GM23338 (cell line): Measurements from ENCODE around the gene CETP. TPM values are rescaled to one million over a fixed set of nuclear protein-coding genes. Genes with fewer than 3 reads are reported as not detected.

Experiments used
- ATAC-seq: fragments of 200-7000 bp; cut with Tn5 transposase; 3 replicates; pipeline ENCODE4 v1.9.1; 2020
- DNase-seq: peaks from one replicate; pipeline ENCODE4 v3.0.0-alpha.2; 2015; ENCODE audit warnings: low spot score
- H2AFZ ChIP-seq: fragments of 200-600 bp; sonication (generic); 2 replicates; pipeline ENCODE4 v1.8.0; 2016; ENCODE audit warnings: antibody characterized with exemption, mild to moderate bottlenecking, moderate library complexity
- H3F3A ChIP-seq: fragments of 200-600 bp; sonication (generic); replicated peaks from 2 replicates; pipeline ENCODE4 v1.8.0; 2017; ENCODE audit warnings: antibody characterized with exemption, mixed run types, low read depth
- H3K27ac ChIP-seq: fragments of 200-600 bp; sonication (generic); 2 replicates; pipeline ENCODE4 v1.6.1; 2016; ENCODE audit warnings: low read depth
- H3K27me3 ChIP-seq: fragments of 200-600 bp; sonication (generic); 2 replicates; pipeline ENCODE4 v1.8.0; 2016; ENCODE audit warnings: mild to moderate bottlenecking, mixed run types, moderate library complexity; ENCODE audit not compliant: insufficient read depth
- H3K36me3 ChIP-seq: fragments of 200-600 bp; sonication (generic); 2 replicates; pipeline ENCODE4 v1.8.0; 2016; ENCODE audit warnings: mild to moderate bottlenecking; ENCODE audit not compliant: insufficient read depth
- H3K4me1 ChIP-seq: fragments of 200-600 bp; sonication (generic); 2 replicates; pipeline ENCODE4 v1.8.0; 2016; ENCODE audit warnings: mild to moderate bottlenecking, moderate library complexity; ENCODE audit not compliant: insufficient read depth
- H3K4me2 ChIP-seq: fragments of 200-600 bp; sonication (generic); 2 replicates; pipeline ENCODE4 v1.7.1; 2017; ENCODE audit warnings: mixed run types
- H3K4me3 ChIP-seq: fragments of 200-600 bp; sonication (generic); 2 replicates; pipeline ENCODE4 v1.6.1; 2016; ENCODE audit warnings: mixed run types
- H3K79me2 ChIP-seq: fragments of 200-600 bp; sonication (generic); replicated peaks from 2 replicates; pipeline ENCODE4 v1.8.0; 2017; ENCODE audit warnings: mild to moderate bottlenecking; ENCODE audit not compliant: insufficient read depth
- H3K9me2 ChIP-seq: fragments of 200-600 bp; sonication (generic); 2 replicates; pipeline ENCODE4 v1.8.0; 2017; ENCODE audit not compliant: insufficient read depth
- H4K20me1 ChIP-seq: fragments of 200-600 bp; sonication (generic); replicated peaks from 2 replicates; pipeline ENCODE4 v1.8.0; 2017; ENCODE audit warnings: mild to moderate bottlenecking; ENCODE audit not compliant: insufficient read depth
- H3K27ac Mint-ChIP-seq: 2 replicates; pipeline ENCODE4 v1.8.0; 2020; ENCODE audit warnings: inconsistent platforms, mild to moderate bottlenecking, moderate library complexity, mixed read lengths
- H3K27me3 Mint-ChIP-seq: 3 replicates; pipeline ENCODE4 v1.8.0; 2022; ENCODE audit warnings: low read depth, mild to moderate bottlenecking, moderate library complexity, mixed read lengths, inconsistent platforms; ENCODE audit not compliant: insufficient read depth, poor library complexity
- H3K36me3 Mint-ChIP-seq: 3 replicates; pipeline ENCODE4 v1.8.0; 2021; ENCODE audit warnings: low read depth, mild to moderate bottlenecking, inconsistent platforms, moderate library complexity, mixed read lengths
- H3K4me1 Mint-ChIP-seq: 3 replicates; pipeline ENCODE4 v1.8.0; 2020; ENCODE audit warnings: mild to moderate bottlenecking, inconsistent platforms, mixed read lengths
- H3K4me3 Mint-ChIP-seq: 3 replicates; pipeline ENCODE4 v1.8.0; 2021; ENCODE audit warnings: moderate library complexity, mild to moderate bottlenecking, inconsistent platforms, mixed read lengths
- H3K9me3 Mint-ChIP-seq: 3 replicates; pipeline ENCODE4 v1.8.0; 2020; ENCODE audit warnings: moderate library complexity, mild to moderate bottlenecking, inconsistent platforms, mixed read lengths
- EZH2 ChIP-seq: fragments of 200-600 bp; sonication (generic); IDR thresholded peaks from one replicate; pipeline ENCODE4 v1.8.0; 2017; ENCODE audit warnings: antibody characterized with exemption, mild to moderate bottlenecking, low read depth; ENCODE audit not compliant: unreplicated experiment
- EZH2phosphoT487 ChIP-seq: fragments of 200-600 bp; sonication (generic); IDR thresholded peaks from one replicate; pipeline ENCODE4 v1.8.1; 2018; ENCODE audit warnings: antibody characterized with exemption; ENCODE audit not compliant: unreplicated experiment
- JUNB ChIP-seq: IDR thresholded peaks from one replicate; pipeline ENCODE4 v1.6.1; 2016; ENCODE audit warnings: antibody characterized with exemption; ENCODE audit not compliant: unreplicated experiment
- POLR2AphosphoS5 ChIP-seq: IDR thresholded peaks from 2 replicates; pipeline ENCODE4 v1.6.1; 2016; ENCODE audit warnings: antibody characterized with exemption, low read depth
- STAT1 ChIP-seq: IDR thresholded peaks from one replicate; pipeline ENCODE4 v1.6.1; 2016; ENCODE audit warnings: antibody characterized with exemption; ENCODE audit not compliant: unreplicated experiment
- ZNF114 ChIP-seq: fragments of 250-450 bp; sonication (Bioruptor Pico); IDR thresholded peaks from 2 replicates; pipeline ENCODE4 v1.5.0; 2020; ENCODE audit warnings: mild to moderate bottlenecking, moderate library complexity
- polyA plus RNA-seq: library from polyadenylated mRNA; unstranded; fragments of >200 nt; fragmentation: Nextera tagmentation; extraction: Ambion mirVana; gene quantifications from 2 replicates; pipeline ENCODE4 v1.2.1, GENCODE V29; 2016
- total RNA-seq: library from RNA; depleted of rRNA; stranded (reverse); fragments of >200 nt; shearing (Covaris generic); gene quantifications from 2 replicates; pipeline ENCODE4 v1.2.3, GENCODE V29; 2014
- TF ChIP-seq, protein P1 (sequence below): IDR thresholded peaks from 2 replicates; pipeline ENCODE4 v1.6.1; 2016; ENCODE audit warnings: antibody characterized with exemption
- TF ChIP-seq, protein P2 (sequence below), 2 experiments: fragments of 200-600 bp in 1 of 2; sonication (generic) in 1 of 2; conservative IDR thresholded peaks; 2 replicates each; pipeline versions ENCODE4 v1.5.1 to v1.6.1; 2016 to 2017; ENCODE audit warnings: antibody characterized with exemption in 2 of 2, low read depth in 2 of 2, mild to moderate bottlenecking in 2 of 2, moderate library complexity in 1 of 2
- TF ChIP-seq, protein P3 (sequence below): fragments of 250-450 bp; sonication (Bioruptor Pico); IDR thresholded peaks from 2 replicates; pipeline ENCODE4 v1.5.0; 2020; ENCODE audit warnings: mild to moderate bottlenecking, moderate library complexity

CETP gene
- total and polyA plus RNA-seq, 2 experiments from 2014 or later: not detected

DNA sequence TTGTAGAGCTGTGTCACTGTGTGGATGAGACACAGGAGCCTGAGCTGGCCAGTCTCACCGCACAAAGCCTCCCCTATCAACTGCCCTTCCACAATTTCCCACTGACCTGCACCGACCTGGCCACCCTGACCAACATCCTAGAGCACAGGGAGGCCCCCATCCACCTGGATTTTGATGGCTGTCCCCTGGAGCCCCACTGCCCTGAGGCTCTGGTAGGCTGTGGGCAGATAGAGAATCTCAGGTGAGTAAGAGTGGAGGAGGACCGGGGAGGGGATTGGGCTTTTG, 65.0 kb downstream of the CETP start:
- no peak overlapping the region for H3K4me3 Mint-ChIP-seq
- H3K4me1 Mint-ChIP-seq: peaks cover 3% of the 10 kb centered on the region; the same call in 2 of the 3 replicates
- Histone ChIP-seq H3K9me2 (no peaks in the 10 kb centered on the region), H3K27ac (no peak overlapping the region), H3K4me3 (no peak overlapping the region), H3K4me2 (no peak overlapping the region), H3K79me2 (no peaks in the 10 kb centered on the region), H3F3A (no peaks in the 10 kb centered on the region), H4K20me1 (no peaks in the 10 kb centered on the region), H2AFZ (no peak overlapping the region), H3K4me1 (0 out of 2 replicates have a peak, but pooled peaks cover 2% of the 10 kb centered on the region), H3K27me3 (no peaks in the 10 kb centered on the region), H3K36me3 (no peaks in the 10 kb centered on the region)
- no peak overlapping the region for H3K27ac Mint-ChIP-seq
- H3K36me3 Mint-ChIP-seq: no peaks in the 10 kb centered on the region
- DNase-seq (no peak), ATAC-seq (no peak)
- TF ChIP-seq ZNF114 (no peak), STAT1 (no peak), EZH2phosphoT487 (no peak), EZH2 (no peak), POLR2AphosphoS5 (no peak)
- TF ChIP-seq, protein P1, sequence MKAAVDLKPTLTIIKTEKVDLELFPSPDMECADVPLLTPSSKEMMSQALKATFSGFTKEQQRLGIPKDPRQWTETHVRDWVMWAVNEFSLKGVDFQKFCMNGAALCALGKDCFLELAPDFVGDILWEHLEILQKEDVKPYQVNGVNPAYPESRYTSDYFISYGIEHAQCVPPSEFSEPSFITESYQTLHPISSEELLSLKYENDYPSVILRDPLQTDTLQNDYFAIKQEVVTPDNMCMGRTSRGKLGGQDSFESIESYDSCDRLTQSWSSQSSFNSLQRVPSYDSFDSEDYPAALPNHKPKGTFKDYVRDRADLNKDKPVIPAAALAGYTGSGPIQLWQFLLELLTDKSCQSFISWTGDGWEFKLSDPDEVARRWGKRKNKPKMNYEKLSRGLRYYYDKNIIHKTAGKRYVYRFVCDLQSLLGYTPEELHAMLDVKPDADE: no peak
- H3K9me3 Mint-ChIP-seq: no peaks in the 10 kb centered on the region
- peaks cover 6% of the 10 kb centered on the region for H3K27me3 Mint-ChIP-seq

DNA sequence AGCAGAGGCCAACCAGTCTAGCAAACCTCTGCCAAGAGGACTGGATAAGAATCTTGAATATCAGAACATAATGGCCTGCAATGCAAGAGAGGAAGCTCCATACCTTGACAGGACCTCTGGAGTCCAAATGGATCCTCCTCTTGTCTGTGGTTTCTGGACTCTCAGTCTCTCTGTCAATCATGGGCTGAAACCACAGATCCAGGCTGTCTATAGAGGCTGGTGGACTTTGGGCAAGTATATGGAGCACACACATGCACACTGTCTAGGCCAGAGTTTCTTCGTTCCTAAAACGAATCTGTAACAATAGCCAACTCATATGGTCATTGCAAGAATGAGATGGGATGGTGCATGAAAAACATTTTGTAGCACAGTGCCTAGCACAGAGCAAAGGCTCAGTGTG, 65.3 kb downstream of the CETP start:
- no peak for ATAC-seq

DNA sequence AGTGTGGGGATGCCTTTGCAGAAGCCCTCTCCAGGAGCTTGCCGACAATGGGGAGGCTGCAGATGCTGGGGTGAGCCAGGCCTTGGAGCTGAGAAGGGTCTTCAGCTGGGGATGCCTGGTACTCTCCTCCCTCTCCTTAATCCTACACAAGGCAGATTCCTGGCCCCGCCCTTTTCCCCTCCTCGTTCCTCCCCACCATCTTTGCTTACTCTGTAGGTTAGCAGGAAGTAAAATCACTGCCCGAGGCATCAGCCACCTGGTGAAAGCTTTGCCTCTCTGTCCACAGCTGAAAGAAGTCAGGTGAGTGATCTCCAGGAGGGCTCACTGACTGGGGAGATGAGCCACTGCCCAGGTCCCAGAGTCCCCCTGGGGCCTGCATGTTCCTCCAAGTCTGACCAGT, 66.3 kb downstream of the CETP start:
- Mint-ChIP-seq H3K4me3 (no peak overlapping the region), H3K4me1 (no peaks in the 10 kb centered on the region), H3K9me3 (no peaks in the 10 kb centered on the region), H3K27ac (no peak overlapping the region), H3K36me3 (no peaks in the 10 kb centered on the region), H3K27me3 (peaks cover 4% of the 10 kb centered on the region)
- 0 out of 2 replicates have a peak, but pooled peaks cover 2% of the 10 kb centered on the region for H3K4me1 ChIP-seq
- no peaks in the 10 kb centered on the region for H3K36me3 ChIP-seq
- no peaks in the 10 kb centered on the region for H4K20me1 ChIP-seq
- no peak overlapping the region for H3K4me3 ChIP-seq
- H3K27me3 ChIP-seq: no peaks in the 10 kb centered on the region
- no peak overlapping the region for H3K27ac ChIP-seq
- H3K4me2 ChIP-seq: no peak overlapping the region
- no peaks in the 10 kb centered on the region for H3K9me2 ChIP-seq
- peak; percentile 43 for DNase-seq
- H3K79me2 ChIP-seq: no peaks in the 10 kb centered on the region
- H2AFZ ChIP-seq: peak overlapping the region; percentile 52
- no peaks in the 10 kb centered on the region for H3F3A ChIP-seq
- peak; percentile 63 for ATAC-seq
- TF ChIP-seq, protein P2, sequence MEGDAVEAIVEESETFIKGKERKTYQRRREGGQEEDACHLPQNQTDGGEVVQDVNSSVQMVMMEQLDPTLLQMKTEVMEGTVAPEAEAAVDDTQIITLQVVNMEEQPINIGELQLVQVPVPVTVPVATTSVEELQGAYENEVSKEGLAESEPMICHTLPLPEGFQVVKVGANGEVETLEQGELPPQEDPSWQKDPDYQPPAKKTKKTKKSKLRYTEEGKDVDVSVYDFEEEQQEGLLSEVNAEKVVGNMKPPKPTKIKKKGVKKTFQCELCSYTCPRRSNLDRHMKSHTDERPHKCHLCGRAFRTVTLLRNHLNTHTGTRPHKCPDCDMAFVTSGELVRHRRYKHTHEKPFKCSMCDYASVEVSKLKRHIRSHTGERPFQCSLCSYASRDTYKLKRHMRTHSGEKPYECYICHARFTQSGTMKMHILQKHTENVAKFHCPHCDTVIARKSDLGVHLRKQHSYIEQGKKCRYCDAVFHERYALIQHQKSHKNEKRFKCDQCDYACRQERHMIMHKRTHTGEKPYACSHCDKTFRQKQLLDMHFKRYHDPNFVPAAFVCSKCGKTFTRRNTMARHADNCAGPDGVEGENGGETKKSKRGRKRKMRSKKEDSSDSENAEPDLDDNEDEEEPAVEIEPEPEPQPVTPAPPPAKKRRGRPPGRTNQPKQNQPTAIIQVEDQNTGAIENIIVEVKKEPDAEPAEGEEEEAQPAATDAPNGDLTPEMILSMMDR (conservative IDR thresholded peaks at IDR 0.05; ENCODE audit: low read depth in 2 of 2): no peak
- TF ChIP-seq EZH2 (no peak), JUNB (no peak)
- TF ChIP-seq, protein P3, sequence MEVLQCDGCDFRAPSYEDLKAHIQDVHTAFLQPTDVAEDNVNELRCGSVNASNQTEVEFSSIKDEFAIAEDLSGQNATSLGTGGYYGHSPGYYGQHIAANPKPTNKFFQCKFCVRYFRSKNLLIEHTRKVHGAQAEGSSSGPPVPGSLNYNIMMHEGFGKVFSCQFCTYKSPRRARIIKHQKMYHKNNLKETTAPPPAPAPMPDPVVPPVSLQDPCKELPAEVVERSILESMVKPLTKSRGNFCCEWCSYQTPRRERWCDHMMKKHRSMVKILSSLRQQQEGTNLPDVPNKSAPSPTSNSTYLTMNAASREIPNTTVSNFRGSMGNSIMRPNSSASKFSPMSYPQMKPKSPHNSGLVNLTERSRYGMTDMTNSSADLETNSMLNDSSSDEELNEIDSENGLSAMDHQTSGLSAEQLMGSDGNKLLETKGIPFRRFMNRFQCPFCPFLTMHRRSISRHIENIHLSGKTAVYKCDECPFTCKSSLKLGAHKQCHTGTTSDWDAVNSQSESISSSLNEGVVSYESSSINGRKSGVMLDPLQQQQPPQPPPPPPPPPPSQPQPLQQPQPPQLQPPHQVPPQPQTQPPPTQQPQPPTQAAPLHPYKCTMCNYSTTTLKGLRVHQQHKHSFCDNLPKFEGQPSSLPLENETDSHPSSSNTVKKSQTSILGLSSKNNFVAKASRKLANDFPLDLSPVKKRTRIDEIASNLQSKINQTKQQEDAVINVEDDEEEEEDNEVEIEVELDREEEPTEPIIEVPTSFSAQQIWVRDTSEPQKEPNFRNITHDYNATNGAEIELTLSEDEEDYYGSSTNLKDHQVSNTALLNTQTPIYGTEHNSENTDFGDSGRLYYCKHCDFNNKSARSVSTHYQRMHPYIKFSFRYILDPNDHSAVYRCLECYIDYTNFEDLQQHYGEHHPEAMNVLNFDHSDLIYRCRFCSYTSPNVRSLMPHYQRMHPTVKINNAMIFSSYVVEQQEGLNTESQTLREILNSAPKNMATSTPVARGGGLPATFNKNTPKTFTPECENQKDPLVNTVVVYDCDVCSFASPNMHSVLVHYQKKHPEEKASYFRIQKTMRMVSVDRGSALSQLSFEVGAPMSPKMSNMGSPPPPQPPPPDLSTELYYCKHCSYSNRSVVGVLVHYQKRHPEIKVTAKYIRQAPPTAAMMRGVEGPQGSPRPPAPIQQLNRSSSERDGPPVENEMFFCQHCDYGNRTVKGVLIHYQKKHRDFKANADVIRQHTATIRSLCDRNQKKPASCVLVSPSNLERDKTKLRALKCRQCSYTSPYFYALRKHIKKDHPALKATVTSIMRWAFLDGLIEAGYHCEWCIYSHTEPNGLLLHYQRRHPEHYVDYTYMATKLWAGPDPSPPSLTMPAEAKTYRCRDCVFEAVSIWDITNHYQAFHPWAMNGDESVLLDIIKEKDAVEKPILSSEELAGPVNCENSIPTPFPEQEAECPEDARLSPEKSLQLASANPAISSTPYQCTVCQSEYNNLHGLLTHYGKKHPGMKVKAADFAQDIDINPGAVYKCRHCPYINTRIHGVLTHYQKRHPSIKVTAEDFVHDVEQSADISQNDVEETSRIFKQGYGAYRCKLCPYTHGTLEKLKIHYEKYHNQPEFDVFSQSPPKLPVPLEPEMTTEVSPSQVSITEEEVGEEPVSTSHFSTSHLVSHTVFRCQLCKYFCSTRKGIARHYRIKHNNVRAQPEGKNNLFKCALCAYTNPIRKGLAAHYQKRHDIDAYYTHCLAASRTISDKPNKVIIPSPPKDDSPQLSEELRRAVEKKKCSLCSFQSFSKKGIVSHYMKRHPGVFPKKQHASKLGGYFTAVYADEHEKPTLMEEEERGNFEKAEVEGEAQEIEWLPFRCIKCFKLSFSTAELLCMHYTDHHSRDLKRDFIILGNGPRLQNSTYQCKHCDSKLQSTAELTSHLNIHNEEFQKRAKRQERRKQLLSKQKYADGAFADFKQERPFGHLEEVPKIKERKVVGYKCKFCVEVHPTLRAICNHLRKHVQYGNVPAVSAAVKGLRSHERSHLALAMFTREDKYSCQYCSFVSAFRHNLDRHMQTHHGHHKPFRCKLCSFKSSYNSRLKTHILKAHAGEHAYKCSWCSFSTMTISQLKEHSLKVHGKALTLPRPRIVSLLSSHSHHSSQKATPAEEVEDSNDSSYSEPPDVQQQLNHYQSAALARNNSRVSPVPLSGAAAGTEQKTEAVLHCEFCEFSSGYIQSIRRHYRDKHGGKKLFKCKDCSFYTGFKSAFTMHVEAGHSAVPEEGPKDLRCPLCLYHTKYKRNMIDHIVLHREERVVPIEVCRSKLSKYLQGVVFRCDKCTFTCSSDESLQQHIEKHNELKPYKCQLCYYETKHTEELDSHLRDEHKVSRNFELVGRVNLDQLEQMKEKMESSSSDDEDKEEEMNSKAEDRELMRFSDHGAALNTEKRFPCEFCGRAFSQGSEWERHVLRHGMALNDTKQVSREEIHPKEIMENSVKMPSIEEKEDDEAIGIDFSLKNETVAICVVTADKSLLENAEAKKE (CRISPR knock-in tag): no peak

More for the DNA sequence above, 65.3 kb downstream of the CETP start:
- DNase-seq: no peak
- Histone ChIP-seq H2AFZ (no peak overlapping the region), H3K4me3 (no peak overlapping the region), H3K36me3 (no peaks in the 10 kb centered on the region), H3K27ac (no peak overlapping the region), H3F3A (no peaks in the 10 kb centered on the region), H3K4me1 (0 out of 2 replicates have a peak, but pooled peaks cover 2% of the 10 kb centered on the region), H3K27me3 (no peaks in the 10 kb centered on the region), H4K20me1 (no peaks in the 10 kb centered on the region), H3K79me2 (no peaks in the 10 kb centered on the region), H3K4me2 (no peak overlapping the region), H3K9me2 (no peaks in the 10 kb centered on the region)
- Mint-ChIP-seq H3K4me3 (no peak overlapping the region), H3K36me3 (no peaks in the 10 kb centered on the region), H3K27me3 (peaks cover 4% of the 10 kb centered on the region), H3K4me1 (peaks cover 3% of the 10 kb centered on the region; the same call in 2 of the 3 replicates), H3K9me3 (no peaks in the 10 kb centered on the region), H3K27ac (no peak overlapping the region)
- no peak for TF ChIP-seq ZNF114
